WERI-Rb-1 (cell line): ENCODE measurements around the gene LIX1L.

Experiments used
- DNase-seq: peaks from one replicate; pipeline ENCODE4 v3.0.0-alpha.2; 2020
- H3K27ac ChIP-seq: fragments of 250-450 bp; sonication (Bioruptor Pico); 2 replicates; pipeline ENCODE4 v1.5.1; 2020; ENCODE audit warnings: mild to moderate bottlenecking, moderate library complexity
- H3K27me3 ChIP-seq: fragments of 250-450 bp; sonication (Bioruptor Pico); 2 replicates; pipeline ENCODE4 v1.5.1; 2021; ENCODE audit warnings: mild to moderate bottlenecking, low read depth, moderate library complexity; ENCODE audit not compliant: insufficient read depth, severe bottlenecking
- H3K36me3 ChIP-seq: fragments of 250-450 bp; sonication (Bioruptor Pico); 2 replicates; pipeline ENCODE4 v1.5.1; 2020; ENCODE audit warnings: mild to moderate bottlenecking, moderate library complexity
- H3K4me3 ChIP-seq: 2 replicates; pipeline ENCODE4 v1.5.1; 2011; ENCODE audit warnings: low read depth, mild to moderate bottlenecking, control low read depth, low read length
- H3K9me3 ChIP-seq: fragments of 250-450 bp; sonication (Bioruptor Pico); 2 replicates; pipeline ENCODE4 v1.5.1; 2021; ENCODE audit warnings: mild to moderate bottlenecking, moderate library complexity; ENCODE audit not compliant: severe bottlenecking
- TF ChIP-seq, protein P1 (sequence below): IDR thresholded peaks from 2 replicates; pipeline ENCODE4 v1.5.1; 2011; ENCODE audit warnings: low read depth, mild to moderate bottlenecking, control low read depth, inconsistent platforms, low read length

LIX1L gene

DNA sequence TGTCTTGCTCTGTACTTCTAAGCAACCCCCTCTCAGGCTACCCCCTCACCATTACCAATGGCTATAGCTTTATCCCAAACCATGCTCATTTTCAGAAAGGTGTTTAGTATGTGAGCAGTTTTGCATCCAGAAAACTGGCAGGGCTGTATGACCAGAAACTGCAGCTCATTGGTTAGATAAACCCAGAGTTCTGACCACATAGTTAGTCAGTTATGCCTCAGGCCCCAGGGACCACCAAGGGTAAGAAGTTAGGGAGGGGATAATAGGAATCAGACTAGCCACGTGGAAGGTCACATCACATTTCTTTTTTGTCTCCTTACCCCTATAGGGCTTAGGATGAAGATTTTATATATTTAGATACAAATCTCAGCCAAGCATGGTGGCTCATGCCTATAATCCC is 49.2 kb downstream of the LIX1L start:
- H3K27ac ChIP-seq, result no peak overlapping the region
- no peak overlapping the region for H3K4me3 ChIP-seq
- TF ChIP-seq, protein P1, sequence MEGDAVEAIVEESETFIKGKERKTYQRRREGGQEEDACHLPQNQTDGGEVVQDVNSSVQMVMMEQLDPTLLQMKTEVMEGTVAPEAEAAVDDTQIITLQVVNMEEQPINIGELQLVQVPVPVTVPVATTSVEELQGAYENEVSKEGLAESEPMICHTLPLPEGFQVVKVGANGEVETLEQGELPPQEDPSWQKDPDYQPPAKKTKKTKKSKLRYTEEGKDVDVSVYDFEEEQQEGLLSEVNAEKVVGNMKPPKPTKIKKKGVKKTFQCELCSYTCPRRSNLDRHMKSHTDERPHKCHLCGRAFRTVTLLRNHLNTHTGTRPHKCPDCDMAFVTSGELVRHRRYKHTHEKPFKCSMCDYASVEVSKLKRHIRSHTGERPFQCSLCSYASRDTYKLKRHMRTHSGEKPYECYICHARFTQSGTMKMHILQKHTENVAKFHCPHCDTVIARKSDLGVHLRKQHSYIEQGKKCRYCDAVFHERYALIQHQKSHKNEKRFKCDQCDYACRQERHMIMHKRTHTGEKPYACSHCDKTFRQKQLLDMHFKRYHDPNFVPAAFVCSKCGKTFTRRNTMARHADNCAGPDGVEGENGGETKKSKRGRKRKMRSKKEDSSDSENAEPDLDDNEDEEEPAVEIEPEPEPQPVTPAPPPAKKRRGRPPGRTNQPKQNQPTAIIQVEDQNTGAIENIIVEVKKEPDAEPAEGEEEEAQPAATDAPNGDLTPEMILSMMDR, result no peak
- no peaks in the 10 kb centered on the region for H3K9me3 ChIP-seq
- peak; percentile 5 for DNase-seq
- peaks cover 28% of the 10 kb centered on the region for H3K36me3 ChIP-seq
- no peaks in the 10 kb centered on the region for H3K27me3 ChIP-seq

GRCh38 chr1:145906954-145907753 is 50.7 kb downstream of the LIX1L start:
- no peak overlapping the region for H3K4me3 ChIP-seq
- H3K9me3 ChIP-seq, result no peaks in the 10 kb centered on the region
- H3K27me3 ChIP-seq, result no peaks in the 10 kb centered on the region
- H3K36me3 ChIP-seq, result peaks cover 22% of the 10 kb centered on the region
- no peak overlapping the region for H3K27ac ChIP-seq
- DNase-seq, result peak; percentile 10
- TF ChIP-seq, protein P1, result no peak

DNA sequence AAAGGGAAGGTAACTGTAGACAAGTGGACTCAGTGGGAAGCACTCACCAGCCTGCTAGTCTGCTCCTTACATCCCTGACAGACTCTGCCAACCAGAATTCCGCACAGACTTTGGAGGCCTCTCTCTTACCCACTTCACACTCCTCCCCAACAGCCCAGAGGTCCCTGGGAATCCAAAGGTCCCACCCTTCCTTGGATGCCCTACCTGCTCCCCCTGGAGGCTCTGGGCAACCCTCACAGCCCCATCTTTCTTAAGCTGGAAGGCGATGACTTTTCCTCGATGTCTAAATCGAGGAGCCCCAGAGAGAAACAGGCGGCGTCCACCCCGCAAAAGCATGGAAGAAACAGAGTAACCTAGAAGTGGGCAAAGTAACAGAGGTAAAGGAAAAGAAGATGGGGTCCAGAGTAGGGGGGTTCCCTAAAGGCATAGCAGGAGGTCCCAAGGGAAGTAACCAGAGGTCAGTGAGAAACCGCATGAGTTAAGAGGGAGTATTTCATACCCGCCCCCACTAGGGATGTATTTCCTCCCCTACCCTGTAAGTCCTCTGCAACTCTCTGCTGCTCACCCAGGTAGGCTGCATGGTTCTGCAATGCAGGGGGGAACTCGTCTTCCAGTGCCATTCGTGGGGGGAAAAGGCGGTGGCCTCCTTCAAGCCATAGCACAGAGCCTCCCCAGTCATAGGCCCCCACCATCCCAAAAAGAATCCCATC is 56.4 kb downstream of the LIX1L start:
- no peak overlapping the region for H3K4me3 ChIP-seq
- DNase-seq, result no peak
- no peaks in the 10 kb centered on the region for H3K27me3 ChIP-seq
- no peaks in the 10 kb centered on the region for H3K9me3 ChIP-seq
- H3K36me3 ChIP-seq, result no peaks in the 10 kb centered on the region
- H3K27ac ChIP-seq, result no peak overlapping the region
- TF ChIP-seq, protein P1, result peak; percentile 32; the same call in 1 of the 2 replicates

DNA sequence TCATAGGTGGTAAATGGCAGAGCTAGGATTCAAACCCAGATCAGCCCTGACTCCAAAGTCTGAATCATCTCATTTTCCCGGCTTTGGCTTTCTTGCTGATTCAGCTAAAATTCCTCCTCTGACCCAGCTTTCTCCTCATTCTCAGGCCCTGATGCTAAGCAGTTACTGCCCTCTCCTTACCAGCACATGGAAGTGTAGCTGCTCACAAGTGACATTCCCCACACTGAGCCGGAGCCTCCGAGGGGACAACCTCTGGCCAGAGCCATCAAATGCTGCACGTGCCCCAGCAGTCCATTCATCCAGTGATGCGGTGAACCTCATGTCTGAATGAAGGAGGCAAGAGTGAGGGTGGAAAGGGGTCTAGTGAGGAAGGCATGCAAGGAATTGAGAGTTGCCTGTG is 59.1 kb downstream of the LIX1L start:
- no peak overlapping the region for H3K4me3 ChIP-seq
- H3K9me3 ChIP-seq, result no peaks in the 10 kb centered on the region
- H3K36me3 ChIP-seq, result no peaks in the 10 kb centered on the region
- no peak overlapping the region for H3K27ac ChIP-seq
- H3K27me3 ChIP-seq, result no peaks in the 10 kb centered on the region
- TF ChIP-seq, protein P1, result no peak
- no peak for DNase-seq

GRCh38 chr1:145897969-145898368 is 59.8 kb downstream of the LIX1L start:
- no peaks in the 10 kb centered on the region for H3K36me3 ChIP-seq
- TF ChIP-seq, protein P1, result no peak
- H3K4me3 ChIP-seq, result no peak overlapping the region
- no peak overlapping the region for H3K27ac ChIP-seq
- DNase-seq, result no peak
- H3K27me3 ChIP-seq, result no peaks in the 10 kb centered on the region
- no peaks in the 10 kb centered on the region for H3K9me3 ChIP-seq
